HL-60 (cell line): Measurements from ENCODE around the gene ZMIZ1.

Source experiments
- GABPA ChIP-seq: IDR thresholded peaks from 2 replicates; pipeline ENCODE4 v1.6.1; 2012; ENCODE audit warnings: low read depth
- POLR2AphosphoS5 ChIP-seq: IDR thresholded peaks from 2 replicates; pipeline ENCODE4 v1.6.1; 2012; ENCODE audit warnings: low read depth
- SPI1 ChIP-seq: IDR thresholded peaks from 2 replicates; pipeline ENCODE4 v1.6.1; 2012; ENCODE audit warnings: low read depth, mild to moderate bottlenecking, borderline replicate concordance
- TF ChIP-seq, protein P1 (sequence below): IDR thresholded peaks from one replicate; pipeline ENCODE4 v1.5.1; 2011; ENCODE audit warnings: low read length, control low read depth, inconsistent platforms; ENCODE audit not compliant: insufficient read depth
- TF ChIP-seq, protein P2 (sequence below): IDR thresholded peaks from 2 replicates; pipeline ENCODE4 v1.6.1; 2012; ENCODE audit warnings: low read depth; ENCODE audit not compliant: insufficient replicate concordance

DNA sequence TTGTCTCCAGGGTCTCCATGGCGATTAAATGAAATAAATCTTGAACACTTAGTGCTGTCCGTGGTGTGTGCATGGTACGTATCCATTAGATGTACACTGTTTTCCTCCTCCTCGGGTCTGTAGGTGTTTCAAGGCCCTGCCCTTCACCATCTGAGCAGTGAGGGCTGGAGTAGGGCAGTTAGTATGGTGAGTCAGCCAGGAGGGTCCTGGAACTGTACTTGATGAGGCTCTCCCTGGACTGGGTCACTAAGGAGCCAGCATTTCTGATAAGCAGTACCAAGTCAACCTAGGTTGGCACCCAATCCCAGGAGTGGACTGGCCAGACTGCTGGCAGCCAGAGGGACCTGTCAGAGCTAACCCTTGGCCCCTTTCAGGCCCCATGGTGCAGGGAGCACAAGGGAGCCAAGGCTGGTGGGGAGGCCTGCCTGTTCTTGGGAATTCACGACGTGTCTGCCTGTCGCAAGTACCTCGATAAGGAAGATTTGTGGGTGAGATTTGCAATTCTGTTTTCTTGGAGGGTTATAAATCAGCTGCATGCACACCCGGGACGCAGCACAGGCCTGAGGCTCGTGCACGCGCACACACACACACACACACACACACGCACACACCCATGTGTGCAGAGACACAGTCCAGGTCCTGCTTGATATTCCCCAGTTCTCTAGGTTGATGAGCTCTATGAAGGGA lies 114.2 kb downstream of the ZMIZ1 start:
- TF ChIP-seq, protein P1, sequence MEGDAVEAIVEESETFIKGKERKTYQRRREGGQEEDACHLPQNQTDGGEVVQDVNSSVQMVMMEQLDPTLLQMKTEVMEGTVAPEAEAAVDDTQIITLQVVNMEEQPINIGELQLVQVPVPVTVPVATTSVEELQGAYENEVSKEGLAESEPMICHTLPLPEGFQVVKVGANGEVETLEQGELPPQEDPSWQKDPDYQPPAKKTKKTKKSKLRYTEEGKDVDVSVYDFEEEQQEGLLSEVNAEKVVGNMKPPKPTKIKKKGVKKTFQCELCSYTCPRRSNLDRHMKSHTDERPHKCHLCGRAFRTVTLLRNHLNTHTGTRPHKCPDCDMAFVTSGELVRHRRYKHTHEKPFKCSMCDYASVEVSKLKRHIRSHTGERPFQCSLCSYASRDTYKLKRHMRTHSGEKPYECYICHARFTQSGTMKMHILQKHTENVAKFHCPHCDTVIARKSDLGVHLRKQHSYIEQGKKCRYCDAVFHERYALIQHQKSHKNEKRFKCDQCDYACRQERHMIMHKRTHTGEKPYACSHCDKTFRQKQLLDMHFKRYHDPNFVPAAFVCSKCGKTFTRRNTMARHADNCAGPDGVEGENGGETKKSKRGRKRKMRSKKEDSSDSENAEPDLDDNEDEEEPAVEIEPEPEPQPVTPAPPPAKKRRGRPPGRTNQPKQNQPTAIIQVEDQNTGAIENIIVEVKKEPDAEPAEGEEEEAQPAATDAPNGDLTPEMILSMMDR, result no peak
- TF ChIP-seq POLR2AphosphoS5, result no peak
- TF ChIP-seq GABPA, result no peak
- TF ChIP-seq, protein P2, sequence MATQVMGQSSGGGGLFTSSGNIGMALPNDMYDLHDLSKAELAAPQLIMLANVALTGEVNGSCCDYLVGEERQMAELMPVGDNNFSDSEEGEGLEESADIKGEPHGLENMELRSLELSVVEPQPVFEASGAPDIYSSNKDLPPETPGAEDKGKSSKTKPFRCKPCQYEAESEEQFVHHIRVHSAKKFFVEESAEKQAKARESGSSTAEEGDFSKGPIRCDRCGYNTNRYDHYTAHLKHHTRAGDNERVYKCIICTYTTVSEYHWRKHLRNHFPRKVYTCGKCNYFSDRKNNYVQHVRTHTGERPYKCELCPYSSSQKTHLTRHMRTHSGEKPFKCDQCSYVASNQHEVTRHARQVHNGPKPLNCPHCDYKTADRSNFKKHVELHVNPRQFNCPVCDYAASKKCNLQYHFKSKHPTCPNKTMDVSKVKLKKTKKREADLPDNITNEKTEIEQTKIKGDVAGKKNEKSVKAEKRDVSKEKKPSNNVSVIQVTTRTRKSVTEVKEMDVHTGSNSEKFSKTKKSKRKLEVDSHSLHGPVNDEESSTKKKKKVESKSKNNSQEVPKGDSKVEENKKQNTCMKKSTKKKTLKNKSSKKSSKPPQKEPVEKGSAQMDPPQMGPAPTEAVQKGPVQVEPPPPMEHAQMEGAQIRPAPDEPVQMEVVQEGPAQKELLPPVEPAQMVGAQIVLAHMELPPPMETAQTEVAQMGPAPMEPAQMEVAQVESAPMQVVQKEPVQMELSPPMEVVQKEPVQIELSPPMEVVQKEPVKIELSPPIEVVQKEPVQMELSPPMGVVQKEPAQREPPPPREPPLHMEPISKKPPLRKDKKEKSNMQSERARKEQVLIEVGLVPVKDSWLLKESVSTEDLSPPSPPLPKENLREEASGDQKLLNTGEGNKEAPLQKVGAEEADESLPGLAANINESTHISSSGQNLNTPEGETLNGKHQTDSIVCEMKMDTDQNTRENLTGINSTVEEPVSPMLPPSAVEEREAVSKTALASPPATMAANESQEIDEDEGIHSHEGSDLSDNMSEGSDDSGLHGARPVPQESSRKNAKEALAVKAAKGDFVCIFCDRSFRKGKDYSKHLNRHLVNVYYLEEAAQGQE, result no peak
- no peak for TF ChIP-seq SPI1
